K562 (cell line): Measurements from ENCODE around the gene OR2T4.

Source experiments
- EGR1 ChIP-seq: fragments of 450-650 bp; conservative IDR thresholded peaks from 2 replicates; pipeline ENCODE4 v1.6.1; 2017; ENCODE audit warnings: mild to moderate bottlenecking
- FOSL1 ChIP-seq: fragments of 200-800 bp; sonication (Bioruptor generic); conservative IDR thresholded peaks from 2 replicates; pipeline ENCODE4 v1.6.1; 2016; ENCODE audit warnings: missing genetic modification characterization, missing compliant biosample characterization
- HMG20B ChIP-seq: fragments of 250-450 bp; sonication (Bioruptor Pico); IDR thresholded peaks from 2 replicates; pipeline ENCODE4 v1.5.0; 2021; ENCODE audit warnings: mild to moderate bottlenecking
- NR1H2 ChIP-seq: sonication (generic); formaldehyde crosslinking; IDR thresholded peaks from 2 replicates; pipeline ENCODE4 v1.4.0; 2020; ENCODE audit warnings: mild to moderate bottlenecking, missing genetic modification reagents
- POLR2AphosphoS5 ChIP-seq: IDR thresholded peaks from 2 replicates; pipeline ENCODE4 v1.6.1; 2011; ENCODE audit warnings: mild to moderate bottlenecking, low read depth, low read length, moderate library complexity; ENCODE audit not compliant: control insufficient read depth, insufficient read depth
- SIN3A ChIP-seq, 2 experiments: fragments of 150-350 bp in 1 of 2; IDR thresholded peaks; 2 replicates each; pipeline ENCODE4 v1.6.1; 2011 to 2016; ENCODE audit warnings: borderline replicate concordance in 2 of 2, low read depth in 2 of 2, low read length in 2 of 2, mild to moderate bottlenecking in 2 of 2, moderate library complexity in 2 of 2; ENCODE audit not compliant: control insufficient read depth in 1 of 2
- SP1 ChIP-seq: sonication (generic); formaldehyde crosslinking; IDR thresholded peaks from 2 replicates; pipeline ENCODE4 v1.8.1; 2022; ENCODE audit warnings: mild to moderate bottlenecking, missing genetic modification reagents
- ZNF253 ChIP-seq: fragments of 250-450 bp; sonication (Bioruptor Pico); conservative IDR thresholded peaks from 2 replicates; pipeline ENCODE4 v1.6.1; 2021; ENCODE audit warnings: mild to moderate bottlenecking
- ZZZ3 ChIP-seq: fragments of 450-650 bp; IDR thresholded peaks from 2 replicates; pipeline ENCODE4 v1.6.1; 2016; ENCODE audit warnings: antibody characterized with exemption, mild to moderate bottlenecking, moderate library complexity
- TF ChIP-seq, protein P1 (sequence below), 3 experiments: IDR thresholded peaks in 2 of 3; conservative IDR thresholded peaks in 1 of 3; 2 replicates each; pipeline ENCODE4 v1.5.1; 2011 to 2012; ENCODE audit warnings: low read length in 3 of 3, mild to moderate bottlenecking in 3 of 3, control low read depth in 2 of 3, improper control_type of control experiment in 1 of 3, inconsistent platforms in 1 of 3, low read depth in 1 of 3, mixed read lengths in 1 of 3, moderate library complexity in 1 of 3; ENCODE audit not compliant: insufficient read depth in 2 of 3
- TF ChIP-seq, protein P2 (sequence below): fragments of 250-450 bp; sonication (Bioruptor Pico); IDR thresholded peaks from 2 replicates; pipeline ENCODE4 v1.8.0; 2021; ENCODE audit warnings: borderline replicate concordance, mild to moderate bottlenecking, moderate library complexity; ENCODE audit not compliant: poor library complexity, severe bottlenecking
- TF ChIP-seq, protein P3 (sequence below): sonication (generic); formaldehyde crosslinking; IDR thresholded peaks from 2 replicates; pipeline ENCODE4 v1.8.1; 2023; ENCODE audit warnings: missing genetic modification reagents, mild to moderate bottlenecking, borderline replicate concordance
- TF ChIP-seq, protein P4 (sequence below), 3 experiments: fragments of 200-800 bp in 1 of 3; fragments of 250-450 bp in 1 of 3; fragments of 450-650 bp in 1 of 3; sonication (Bioruptor Pico) in 1 of 3; sonication (Bioruptor generic) in 1 of 3; formaldehyde crosslinking in 1 of 3; IDR thresholded peaks; 2 replicates each; pipeline versions ENCODE4 v1.6.1 to v1.8.0; 2016 to 2022; ENCODE audit warnings: mild to moderate bottlenecking in 2 of 3, missing genetic modification characterization in 2 of 3, missing compliant biosample characterization in 1 of 3, moderate library complexity in 1 of 3

DNA sequence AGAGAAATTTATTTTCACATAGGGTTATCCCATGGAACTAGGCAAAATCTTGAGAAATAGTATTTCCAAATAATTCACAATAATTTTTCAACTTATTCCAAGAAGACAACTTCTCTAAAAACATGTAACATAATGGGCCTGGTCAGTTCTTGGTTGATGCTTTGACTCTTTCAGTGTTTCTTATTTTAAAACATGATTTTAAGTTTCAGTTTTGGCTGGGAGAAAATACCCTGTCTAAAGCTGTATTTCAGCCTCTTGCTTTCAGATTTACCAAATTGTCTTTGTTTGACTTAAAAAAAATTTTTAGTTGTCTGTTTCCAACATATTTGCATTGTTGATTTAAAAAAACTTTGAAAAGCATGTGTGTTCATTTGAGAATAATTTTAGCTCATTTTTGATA, 5.1 kb downstream of the OR2T4 start:
- TF ChIP-seq ZNF253 (no peak), SP1 (no peak), NR1H2 (CRISPR knock-in tag) (no peak), ZZZ3 (no peak), SIN3A (IDR thresholded peaks at IDR 0.05; ENCODE audit: borderline replicate concordance in 2 of 2, control insufficient read depth in 1 of 2, low read depth in 2 of 2, low read length in 2 of 2) (no peak), FOSL1 (tag) (no peak), POLR2AphosphoS5 (no peak), EGR1 (no peak), HMG20B (CRISPR knock-in tag) (no peak)
- TF ChIP-seq, protein P1, sequence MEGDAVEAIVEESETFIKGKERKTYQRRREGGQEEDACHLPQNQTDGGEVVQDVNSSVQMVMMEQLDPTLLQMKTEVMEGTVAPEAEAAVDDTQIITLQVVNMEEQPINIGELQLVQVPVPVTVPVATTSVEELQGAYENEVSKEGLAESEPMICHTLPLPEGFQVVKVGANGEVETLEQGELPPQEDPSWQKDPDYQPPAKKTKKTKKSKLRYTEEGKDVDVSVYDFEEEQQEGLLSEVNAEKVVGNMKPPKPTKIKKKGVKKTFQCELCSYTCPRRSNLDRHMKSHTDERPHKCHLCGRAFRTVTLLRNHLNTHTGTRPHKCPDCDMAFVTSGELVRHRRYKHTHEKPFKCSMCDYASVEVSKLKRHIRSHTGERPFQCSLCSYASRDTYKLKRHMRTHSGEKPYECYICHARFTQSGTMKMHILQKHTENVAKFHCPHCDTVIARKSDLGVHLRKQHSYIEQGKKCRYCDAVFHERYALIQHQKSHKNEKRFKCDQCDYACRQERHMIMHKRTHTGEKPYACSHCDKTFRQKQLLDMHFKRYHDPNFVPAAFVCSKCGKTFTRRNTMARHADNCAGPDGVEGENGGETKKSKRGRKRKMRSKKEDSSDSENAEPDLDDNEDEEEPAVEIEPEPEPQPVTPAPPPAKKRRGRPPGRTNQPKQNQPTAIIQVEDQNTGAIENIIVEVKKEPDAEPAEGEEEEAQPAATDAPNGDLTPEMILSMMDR (IDR thresholded peaks at IDR 0.05 in 2 of 3, conservative IDR thresholded peaks at IDR 0.05 in 1 of 3; ENCODE audit: insufficient read depth in 2 of 3, low read depth in 1 of 3, low read length in 3 of 3): no peak
- TF ChIP-seq, protein P2, sequence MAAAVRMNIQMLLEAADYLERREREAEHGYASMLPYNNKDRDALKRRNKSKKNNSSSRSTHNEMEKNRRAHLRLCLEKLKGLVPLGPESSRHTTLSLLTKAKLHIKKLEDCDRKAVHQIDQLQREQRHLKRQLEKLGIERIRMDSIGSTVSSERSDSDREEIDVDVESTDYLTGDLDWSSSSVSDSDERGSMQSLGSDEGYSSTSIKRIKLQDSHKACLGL: no peak
- TF ChIP-seq, protein P3, sequence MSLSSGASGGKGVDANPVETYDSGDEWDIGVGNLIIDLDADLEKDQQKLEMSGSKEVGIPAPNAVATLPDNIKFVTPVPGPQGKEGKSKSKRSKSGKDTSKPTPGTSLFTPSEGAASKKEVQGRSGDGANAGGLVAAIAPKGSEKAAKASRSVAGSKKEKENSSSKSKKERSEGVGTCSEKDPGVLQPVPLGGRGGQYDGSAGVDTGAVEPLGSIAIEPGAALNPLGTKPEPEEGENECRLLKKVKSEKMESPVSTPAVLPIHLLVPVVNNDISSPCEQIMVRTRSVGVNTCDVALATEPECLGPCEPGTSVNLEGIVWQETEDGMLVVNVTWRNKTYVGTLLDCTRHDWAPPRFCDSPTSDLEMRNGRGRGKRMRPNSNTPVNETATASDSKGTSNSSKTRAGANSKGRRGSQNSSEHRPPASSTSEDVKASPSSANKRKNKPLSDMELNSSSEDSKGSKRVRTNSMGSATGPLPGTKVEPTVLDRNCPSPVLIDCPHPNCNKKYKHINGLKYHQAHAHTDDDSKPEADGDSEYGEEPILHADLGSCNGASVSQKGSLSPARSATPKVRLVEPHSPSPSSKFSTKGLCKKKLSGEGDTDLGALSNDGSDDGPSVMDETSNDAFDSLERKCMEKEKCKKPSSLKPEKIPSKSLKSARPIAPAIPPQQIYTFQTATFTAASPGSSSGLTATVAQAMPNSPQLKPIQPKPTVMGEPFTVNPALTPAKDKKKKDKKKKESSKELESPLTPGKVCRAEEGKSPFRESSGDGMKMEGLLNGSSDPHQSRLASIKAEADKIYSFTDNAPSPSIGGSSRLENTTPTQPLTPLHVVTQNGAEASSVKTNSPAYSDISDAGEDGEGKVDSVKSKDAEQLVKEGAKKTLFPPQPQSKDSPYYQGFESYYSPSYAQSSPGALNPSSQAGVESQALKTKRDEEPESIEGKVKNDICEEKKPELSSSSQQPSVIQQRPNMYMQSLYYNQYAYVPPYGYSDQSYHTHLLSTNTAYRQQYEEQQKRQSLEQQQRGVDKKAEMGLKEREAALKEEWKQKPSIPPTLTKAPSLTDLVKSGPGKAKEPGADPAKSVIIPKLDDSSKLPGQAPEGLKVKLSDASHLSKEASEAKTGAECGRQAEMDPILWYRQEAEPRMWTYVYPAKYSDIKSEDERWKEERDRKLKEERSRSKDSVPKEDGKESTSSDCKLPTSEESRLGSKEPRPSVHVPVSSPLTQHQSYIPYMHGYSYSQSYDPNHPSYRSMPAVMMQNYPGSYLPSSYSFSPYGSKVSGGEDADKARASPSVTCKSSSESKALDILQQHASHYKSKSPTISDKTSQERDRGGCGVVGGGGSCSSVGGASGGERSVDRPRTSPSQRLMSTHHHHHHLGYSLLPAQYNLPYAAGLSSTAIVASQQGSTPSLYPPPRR (CRISPR knock-in tag): no peak
- TF ChIP-seq, protein P4, sequence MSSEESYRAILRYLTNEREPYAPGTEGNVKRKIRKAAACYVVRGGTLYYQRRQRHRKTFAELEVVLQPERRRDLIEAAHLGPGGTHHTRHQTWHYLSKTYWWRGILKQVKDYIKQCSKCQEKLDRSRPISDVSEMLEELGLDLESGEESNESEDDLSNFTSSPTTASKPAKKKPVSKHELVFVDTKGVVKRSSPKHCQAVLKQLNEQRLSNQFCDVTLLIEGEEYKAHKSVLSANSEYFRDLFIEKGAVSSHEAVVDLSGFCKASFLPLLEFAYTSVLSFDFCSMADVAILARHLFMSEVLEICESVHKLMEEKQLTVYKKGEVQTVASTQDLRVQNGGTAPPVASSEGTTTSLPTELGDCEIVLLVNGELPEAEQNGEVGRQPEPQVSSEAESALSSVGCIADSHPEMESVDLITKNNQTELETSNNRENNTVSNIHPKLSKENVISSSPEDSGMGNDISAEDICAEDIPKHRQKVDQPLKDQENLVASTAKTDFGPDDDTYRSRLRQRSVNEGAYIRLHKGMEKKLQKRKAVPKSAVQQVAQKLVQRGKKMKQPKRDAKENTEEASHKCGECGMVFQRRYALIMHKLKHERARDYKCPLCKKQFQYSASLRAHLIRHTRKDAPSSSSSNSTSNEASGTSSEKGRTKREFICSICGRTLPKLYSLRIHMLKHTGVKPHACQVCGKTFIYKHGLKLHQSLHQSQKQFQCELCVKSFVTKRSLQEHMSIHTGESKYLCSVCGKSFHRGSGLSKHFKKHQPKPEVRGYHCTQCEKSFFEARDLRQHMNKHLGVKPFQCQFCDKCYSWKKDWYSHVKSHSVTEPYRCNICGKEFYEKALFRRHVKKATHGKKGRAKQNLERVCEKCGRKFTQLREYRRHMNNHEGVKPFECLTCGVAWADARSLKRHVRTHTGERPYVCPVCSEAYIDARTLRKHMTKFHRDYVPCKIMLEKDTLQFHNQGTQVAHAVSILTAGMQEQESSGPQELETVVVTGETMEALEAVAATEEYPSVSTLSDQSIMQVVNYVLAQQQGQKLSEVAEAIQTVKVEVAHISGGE (CRISPR knock-in tag; IDR thresholded peaks at IDR 0.05): no peak
